Choroid plexus epithelial cell (primary cell): ENCODE results near the gene PSMD5.

ENCODE experiments used
- DNase-seq: peaks from one replicate; pipeline ENCODE4 v3.0.0-alpha.2; 2010; ENCODE audit warnings: low read depth
- H3K4me3 ChIP-seq: 2 replicates; pipeline ENCODE4 v1.5.1; 2011; ENCODE audit warnings: low read depth, mild to moderate bottlenecking, control low read depth, low read length, moderate library complexity
- TF ChIP-seq, protein P1 (sequence below): conservative IDR thresholded peaks from 2 replicates; pipeline ENCODE4 v1.5.1; 2011; ENCODE audit warnings: low read depth, mild to moderate bottlenecking, control low read depth, inconsistent platforms, low read length, moderate library complexity

PSMD5 gene

DNA sequence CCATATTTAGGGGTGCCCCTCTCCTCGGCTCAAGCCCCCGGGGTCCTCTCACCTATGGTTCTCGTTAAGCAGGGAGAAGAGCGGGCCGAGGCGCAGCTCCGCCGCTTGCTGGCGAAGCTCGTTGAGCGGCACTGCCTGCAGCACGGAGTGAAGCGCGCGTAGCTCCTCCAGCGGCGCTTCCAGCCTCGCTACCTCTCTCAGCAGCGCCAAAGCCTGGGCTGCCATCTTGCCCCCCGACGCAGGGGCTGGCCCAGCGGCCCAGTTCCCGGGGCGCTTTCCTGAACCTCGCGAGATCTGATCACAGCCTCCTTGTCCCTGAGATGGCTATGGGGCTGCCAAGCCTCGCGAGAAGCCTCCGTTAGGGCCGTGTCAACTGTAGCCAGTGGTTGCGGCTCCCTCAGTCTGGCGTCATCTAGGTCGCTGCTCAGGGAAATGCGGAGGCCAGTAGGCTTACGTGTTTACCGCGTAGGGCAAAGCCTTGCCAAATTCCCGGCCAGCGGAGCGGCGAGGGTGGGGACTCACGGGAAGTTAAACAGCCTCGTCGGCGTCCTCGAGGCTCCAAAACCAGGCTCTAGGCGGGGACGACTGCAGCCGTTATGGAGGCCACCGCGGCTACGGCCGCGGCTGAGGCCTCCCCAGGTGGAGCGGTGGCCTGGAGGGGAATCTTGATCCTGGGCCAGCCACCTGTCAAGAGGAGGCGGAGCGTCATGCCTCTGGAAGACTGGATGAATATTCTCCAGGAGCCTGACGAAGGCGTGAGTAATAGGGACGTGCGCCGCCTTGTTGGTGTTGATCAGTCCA lies at the start of gene PSMD5:
Gene PSMD5, minus strand, starts transcription at position 238 of the 801 bp plus-strand sequence. Its CDS starts 13 bp downstream, at position 225.
- peak; percentile 100 for DNase-seq
- H3K4me3 ChIP-seq = peak within 1 kb of the TSS; percentile 98
- TF ChIP-seq, protein P1, sequence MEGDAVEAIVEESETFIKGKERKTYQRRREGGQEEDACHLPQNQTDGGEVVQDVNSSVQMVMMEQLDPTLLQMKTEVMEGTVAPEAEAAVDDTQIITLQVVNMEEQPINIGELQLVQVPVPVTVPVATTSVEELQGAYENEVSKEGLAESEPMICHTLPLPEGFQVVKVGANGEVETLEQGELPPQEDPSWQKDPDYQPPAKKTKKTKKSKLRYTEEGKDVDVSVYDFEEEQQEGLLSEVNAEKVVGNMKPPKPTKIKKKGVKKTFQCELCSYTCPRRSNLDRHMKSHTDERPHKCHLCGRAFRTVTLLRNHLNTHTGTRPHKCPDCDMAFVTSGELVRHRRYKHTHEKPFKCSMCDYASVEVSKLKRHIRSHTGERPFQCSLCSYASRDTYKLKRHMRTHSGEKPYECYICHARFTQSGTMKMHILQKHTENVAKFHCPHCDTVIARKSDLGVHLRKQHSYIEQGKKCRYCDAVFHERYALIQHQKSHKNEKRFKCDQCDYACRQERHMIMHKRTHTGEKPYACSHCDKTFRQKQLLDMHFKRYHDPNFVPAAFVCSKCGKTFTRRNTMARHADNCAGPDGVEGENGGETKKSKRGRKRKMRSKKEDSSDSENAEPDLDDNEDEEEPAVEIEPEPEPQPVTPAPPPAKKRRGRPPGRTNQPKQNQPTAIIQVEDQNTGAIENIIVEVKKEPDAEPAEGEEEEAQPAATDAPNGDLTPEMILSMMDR = peak; percentile 2

DNA sequence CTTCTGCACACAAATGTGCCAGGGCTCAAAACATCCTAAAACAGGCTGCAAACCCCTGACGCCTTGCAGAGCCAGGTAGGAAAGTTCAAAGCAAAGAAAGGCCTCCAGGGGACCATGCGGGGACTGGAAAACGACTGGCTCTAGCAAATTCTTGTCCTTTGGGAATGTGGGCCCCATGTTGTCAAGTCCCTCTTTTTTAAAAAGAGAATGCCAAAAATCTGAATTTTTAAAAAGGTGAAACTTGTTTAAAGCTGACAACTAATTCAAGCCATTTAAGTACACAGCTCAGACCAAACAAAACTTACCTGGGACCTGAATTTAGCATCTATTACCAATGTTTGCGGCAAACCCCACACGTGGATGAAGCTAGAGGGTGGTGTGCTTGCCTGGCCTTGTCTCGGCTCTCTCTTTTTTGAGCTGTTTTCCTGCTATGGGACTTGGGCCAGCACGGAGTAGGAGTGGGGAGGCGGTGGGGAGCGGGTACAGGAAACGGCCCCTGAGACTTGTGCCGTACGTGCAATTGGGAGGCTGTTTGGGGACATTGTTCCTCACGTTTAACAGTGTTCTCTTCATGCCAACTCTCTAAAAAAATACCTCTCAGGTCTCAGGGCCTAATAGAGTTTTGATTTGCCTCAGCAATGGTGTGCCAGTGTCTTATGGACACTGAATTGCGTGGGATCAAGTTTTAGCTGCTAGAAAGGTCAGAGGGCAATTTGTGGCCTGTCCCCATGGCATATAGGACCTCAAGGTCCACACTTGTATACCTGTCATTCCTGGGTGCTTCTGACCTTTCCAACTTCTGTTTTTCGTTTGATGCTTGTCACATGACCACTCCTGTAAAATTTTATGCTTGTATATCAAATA lies 49.4 kb upstream of the PSMD5 start:
- TF ChIP-seq, protein P1 = no peak
- H3K4me3 ChIP-seq = no peak overlapping the region

DNA sequence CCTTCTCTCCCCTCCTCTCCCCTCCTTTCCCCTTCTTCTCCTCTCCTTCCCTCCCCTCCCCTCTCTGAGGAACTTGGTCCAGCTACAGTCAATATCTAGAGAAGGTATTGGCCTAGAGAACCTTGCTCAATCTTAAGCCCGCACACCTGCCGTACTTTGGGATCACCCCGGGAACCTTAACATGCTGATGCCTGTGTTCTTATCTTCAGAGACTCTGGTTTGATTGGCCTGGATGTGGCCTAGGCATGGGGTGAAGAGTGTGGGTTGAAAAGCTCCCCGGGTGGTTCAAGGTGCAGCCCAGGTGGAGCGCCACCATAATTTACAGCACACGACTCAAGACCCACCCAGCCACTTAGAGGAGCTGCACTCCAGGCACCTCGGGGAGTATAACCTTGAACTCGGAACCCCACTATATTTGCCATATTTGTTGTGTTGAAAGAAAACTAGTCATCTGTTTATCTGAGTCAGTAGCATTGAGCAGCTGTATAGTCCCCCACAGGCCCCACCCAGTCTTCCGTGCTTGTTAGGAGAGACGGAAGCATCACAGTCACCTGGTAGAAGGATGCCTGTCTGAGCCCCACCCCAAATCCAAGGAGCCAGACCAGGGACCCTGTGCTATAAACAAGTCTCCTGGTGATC lies 48.6 kb upstream of the PSMD5 start:
- no peak for DNase-seq
- H3K4me3 ChIP-seq = no peak overlapping the region
- TF ChIP-seq, protein P1 = no peak

More for the DNA sequence above, 49.4 kb upstream of the PSMD5 start:
- DNase-seq = no peak

DNA sequence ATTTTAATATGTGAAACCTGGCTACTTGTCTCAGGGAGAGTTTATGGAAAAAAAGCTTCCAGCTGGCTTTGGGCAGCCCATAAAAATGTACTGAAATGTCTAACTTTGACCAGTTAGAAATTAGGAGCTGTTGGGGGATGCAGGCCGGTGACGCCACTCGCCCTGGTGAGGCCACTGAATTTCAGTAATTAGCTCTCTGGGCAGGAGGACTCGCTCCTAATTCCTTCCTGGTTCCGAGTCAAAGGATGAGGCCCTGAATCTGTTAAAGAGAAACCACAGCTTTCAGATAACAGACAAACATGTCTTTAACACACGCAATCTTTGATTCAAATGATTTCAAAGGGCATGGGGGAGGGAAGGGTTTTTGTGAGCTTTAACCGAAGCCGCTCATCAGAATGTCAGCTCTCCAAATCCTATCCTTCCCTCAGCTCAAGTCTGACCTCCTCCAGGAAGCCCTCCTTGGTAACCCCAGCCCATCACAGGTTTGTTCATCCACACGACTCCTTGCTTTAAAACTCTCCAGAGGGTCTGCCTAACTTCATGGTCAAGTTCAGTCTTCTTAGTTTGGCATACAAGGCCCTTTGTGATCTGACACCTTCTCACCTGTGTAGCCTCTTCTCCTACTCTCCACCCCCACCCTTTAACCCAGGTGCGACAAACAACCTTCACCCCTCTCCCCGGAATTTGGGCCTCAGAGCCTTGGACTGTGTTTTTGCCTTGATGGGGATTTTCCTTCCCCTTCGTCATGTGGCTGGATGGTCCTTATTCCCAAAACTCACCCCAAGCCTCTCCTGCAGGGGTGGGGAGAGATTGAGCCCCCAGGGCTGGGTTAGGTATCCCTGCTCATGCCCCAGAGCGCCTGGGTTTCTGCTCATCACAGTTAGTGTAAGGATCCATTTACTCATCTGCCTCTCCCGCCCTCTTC lies 47.9 kb upstream of the PSMD5 start:
- no peak overlapping the region for H3K4me3 ChIP-seq
- DNase-seq = no peak
- TF ChIP-seq, protein P1 = no peak

DNA sequence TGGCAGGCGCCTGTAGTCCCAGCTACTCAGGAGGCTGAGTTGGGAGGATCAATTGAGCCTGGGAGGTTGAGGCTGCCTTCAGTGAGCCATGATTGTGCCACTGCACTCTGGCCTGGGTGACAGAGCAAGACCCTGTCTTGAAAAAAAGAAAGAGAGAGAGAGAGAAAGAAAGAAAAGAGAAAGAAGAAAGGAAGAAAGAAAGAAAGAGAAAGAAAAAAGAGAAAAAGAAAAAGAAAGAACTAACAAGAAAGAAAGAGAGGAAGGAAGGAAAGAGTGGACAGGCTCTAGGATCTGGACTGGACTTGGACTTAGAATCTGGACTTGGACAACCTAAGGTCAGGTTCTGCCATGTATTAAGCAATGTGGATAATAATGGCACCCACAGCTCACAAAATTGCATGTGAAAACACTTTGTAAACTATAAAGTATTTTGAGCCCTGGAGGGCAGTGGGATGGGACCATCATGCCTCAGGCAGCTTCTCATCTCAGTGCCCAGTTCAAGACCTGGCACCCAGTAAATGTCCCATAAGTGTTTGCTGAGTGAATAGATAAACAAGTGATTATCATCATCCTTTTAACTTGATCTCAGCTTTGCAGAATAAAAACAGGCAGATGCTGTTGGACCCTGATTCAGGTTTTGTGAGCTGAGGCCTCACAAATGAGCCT lies 47.0 kb upstream of the PSMD5 start:
- no peak for DNase-seq
- TF ChIP-seq, protein P1 = no peak
- no peak overlapping the region for H3K4me3 ChIP-seq
